HL-60 (cell line): ENCODE data around the gene OGDH.
A peak's percentile ranks its signal among the peaks of the same experiment; 100 is the strongest.

Experiments
- DNase-seq, 2 experiments: peaks; one replicate each; pipeline ENCODE4 v3.0.0-alpha.2; 2010 to 2020; ENCODE audit warnings: low read depth in 1 of 2, low spot score in 1 of 2
- H3K27ac ChIP-seq: fragments of 250-450 bp; sonication (Bioruptor Pico); replicated peaks from 2 replicates; pipeline ENCODE4 v1.5.1; 2020; ENCODE audit warnings: mild to moderate bottlenecking, moderate library complexity
- H3K27me3 ChIP-seq: fragments of 250-450 bp; sonication (Bioruptor Pico); 2 replicates; pipeline ENCODE4 v1.5.1; 2021; ENCODE audit warnings: mild to moderate bottlenecking, moderate library complexity; ENCODE audit not compliant: insufficient read depth, poor library complexity, severe bottlenecking
- H3K4me3 ChIP-seq: replicated peaks from 2 replicates; pipeline ENCODE4 v1.5.1; 2011; ENCODE audit warnings: mild to moderate bottlenecking, control low read depth, low read length; ENCODE audit not compliant: insufficient read depth
- CTCF ChIP-seq: IDR thresholded peaks from one replicate; pipeline ENCODE4 v1.5.1; 2011; ENCODE audit warnings: low read length, control low read depth, inconsistent platforms; ENCODE audit not compliant: insufficient read depth
- GABPA ChIP-seq: IDR thresholded peaks from 2 replicates; pipeline ENCODE4 v1.6.1; 2012; ENCODE audit warnings: low read depth
- POLR2AphosphoS5 ChIP-seq: IDR thresholded peaks from 2 replicates; pipeline ENCODE4 v1.6.1; 2012; ENCODE audit warnings: low read depth
- REST ChIP-seq: IDR thresholded peaks from 2 replicates; pipeline ENCODE4 v1.6.1; 2012; ENCODE audit warnings: low read depth; ENCODE audit not compliant: insufficient replicate concordance
- SPI1 ChIP-seq: IDR thresholded peaks from 2 replicates; pipeline ENCODE4 v1.6.1; 2012; ENCODE audit warnings: low read depth, mild to moderate bottlenecking, borderline replicate concordance

OGDH gene

GRCh38 chr7:44626620-44627019, 20.2 kb downstream of the OGDH start:
- Histone ChIP-seq H3K27me3 (no peaks in the 10 kb centered on the region), H3K4me3 (no peak overlapping the region), H3K27ac (no peak overlapping the region)
- no peak for TF ChIP-seq REST
- no peak for TF ChIP-seq SPI1
- no peak for TF ChIP-seq POLR2AphosphoS5
- TF ChIP-seq GABPA, result no peak
- TF ChIP-seq CTCF, result no peak
- no peak for DNase-seq

GRCh38 chr7:44629829-44630522, 23.5 kb downstream of the OGDH start:
- peak overlapping the region; percentile 53 for H3K27ac ChIP-seq
- DNase-seq, result peak in 1 of 2 experiments; percentile 85
- H3K4me3 ChIP-seq, result no peak overlapping the region
- peak; percentile 60 for TF ChIP-seq POLR2AphosphoS5
- TF ChIP-seq REST, result no peak
- no peaks in the 10 kb centered on the region for H3K27me3 ChIP-seq

GRCh38 chr7:44630792-44631457, 24.5 kb downstream of the OGDH start:
- DNase-seq, result no peak
- Histone ChIP-seq H3K27ac (peak overlapping the region; percentile 53), H3K27me3 (no peaks in the 10 kb centered on the region), H3K4me3 (no peak overlapping the region)
- no peak for TF ChIP-seq CTCF
- no peak for TF ChIP-seq GABPA
- no peak for TF ChIP-seq REST
- TF ChIP-seq POLR2AphosphoS5, result no peak
- TF ChIP-seq SPI1, result no peak
